SK-N-SH (cell line): ENCODE data around the gene CACNA1F. TPM values are rescaled to one million over a fixed set of nuclear protein-coding genes. Genes with fewer than 3 reads are reported as not detected.

Experiments used
- CTCF ChIA-PET: fragments of 300-600, 350-600 bp; formaldehyde crosslinking; extraction: SDS; loops from one replicate; lab custom pipeline; 2021; lab: Yijun Ruan, JAX
- POLR2A ChIA-PET: fragments of 350-600 bp; sonication (Branson Sonifier 250); formaldehyde crosslinking; extraction: SDS; loops from one replicate; lab custom pipeline; 2020; ENCODE audit warnings: antibody characterized with exemption, inconsistent platforms; lab: Yijun Ruan, JAX
- DNase-seq: peaks from one replicate; pipeline ENCODE4 v3.0.0; 2012
- H2AFZ ChIP-seq: fragments of 200-600 bp; sonication (generic); 2 replicates; pipeline ENCODE4 v1.8.1; 2016; ENCODE audit warnings: antibody characterized with exemption, mild to moderate bottlenecking, low read depth
- H3F3A ChIP-seq: fragments of 200-600 bp; sonication (generic); replicated peaks from 2 replicates; pipeline ENCODE3; 2016; ENCODE audit warnings: antibody characterized with exemption, mild to moderate bottlenecking; ENCODE audit not compliant: insufficient read depth
- H3K27ac ChIP-seq, 2 experiments: fragments of 200-500 bp in 1 of 2; fragments of 200-600 bp in 1 of 2; sonication (Bioruptor generic) in 1 of 2; sonication (generic), shearing (Covaris generic) in 1 of 2; 2 replicates each; pipeline versions ENCODE4 v1.5.1 to v1.6.1; 2014 to 2016; ENCODE audit warnings: low read depth in 2 of 2, inconsistent platforms in 1 of 2, low read length in 1 of 2, mild to moderate bottlenecking in 1 of 2, mixed read lengths in 1 of 2
- H3K27me3 ChIP-seq: fragments of 200-600 bp; sonication (generic), shearing (Covaris generic); 2 replicates; pipeline ENCODE4 v1.6.1; 2016; ENCODE audit warnings: mixed run types; ENCODE audit not compliant: insufficient read depth
- H3K36me3 ChIP-seq, 2 experiments: fragments of 200-500 bp in 1 of 2; fragments of 200-600 bp in 1 of 2; sonication (Bioruptor generic) in 1 of 2; sonication (generic) in 1 of 2; replicated peaks in 1 of 2; 2 replicates each; pipeline versions ENCODE3 to v1.5.1; 2014 to 2016; ENCODE audit warnings: low read length in 1 of 2, mild to moderate bottlenecking in 1 of 2; ENCODE audit not compliant: insufficient read depth in 2 of 2, control insufficient read depth in 1 of 2
- H3K4me1 ChIP-seq, 2 experiments: fragments of 200-500 bp in 1 of 2; fragments of 200-600 bp in 1 of 2; sonication (Bioruptor generic) in 1 of 2; sonication (generic), shearing (Covaris generic) in 1 of 2; 2 replicates each; pipeline versions ENCODE4 v1.5.1 to v1.6.1; 2014 to 2016; ENCODE audit warnings: low read depth in 1 of 2, low read length in 1 of 2, mixed run types in 1 of 2; ENCODE audit not compliant: insufficient read depth in 2 of 2, control insufficient read depth in 1 of 2
- H3K4me2 ChIP-seq: fragments of 200-600 bp; sonication (generic), shearing (Covaris generic); 2 replicates; pipeline ENCODE4 v1.6.1; 2017; ENCODE audit warnings: mixed run types
- H3K4me3 ChIP-seq, 2 experiments: fragments of 200-500 bp in 1 of 2; fragments of 200-600 bp in 1 of 2; sonication (Bioruptor generic) in 1 of 2; sonication (generic), shearing (Covaris generic) in 1 of 2; 2 replicates each; pipeline versions ENCODE4 v1.5.1 to v1.8.1; 2014 to 2016; ENCODE audit warnings: low read depth in 2 of 2, inconsistent platforms in 1 of 2, low read length in 1 of 2, mild to moderate bottlenecking in 1 of 2, mixed read lengths in 1 of 2, moderate library complexity in 1 of 2
- H3K79me2 ChIP-seq: fragments of 200-600 bp; sonication (generic); 2 replicates; pipeline ENCODE4 v1.8.1; 2017; ENCODE audit warnings: mild to moderate bottlenecking; ENCODE audit not compliant: insufficient read depth
- H3K9ac ChIP-seq: fragments of 200-600 bp; sonication (generic); 2 replicates; pipeline ENCODE4 v1.6.1; 2017; ENCODE audit warnings: mixed run types
- H3K9me2 ChIP-seq: fragments of 200-600 bp; sonication (generic); 2 replicates; pipeline ENCODE4 v1.6.1; 2017; ENCODE audit warnings: mixed run types
- H3K9me3 ChIP-seq: fragments of 200-600 bp; sonication (generic); 2 replicates; pipeline ENCODE4 v1.6.1; 2017; ENCODE audit warnings: mixed run types, mild to moderate bottlenecking, moderate library complexity
- H4K20me1 ChIP-seq: fragments of 200-600 bp; sonication (generic); 2 replicates; pipeline ENCODE4 v1.6.1; 2017; ENCODE audit warnings: mild to moderate bottlenecking, mixed run types; ENCODE audit not compliant: insufficient read depth
- ELF1 ChIP-seq: IDR thresholded peaks from 2 replicates; pipeline ENCODE4 v1.4.0; 2012
- GATA2 ChIP-seq: sonication (generic); formaldehyde crosslinking; IDR thresholded peaks from 2 replicates; pipeline ENCODE4 v1.5.0; 2020; ENCODE audit warnings: mild to moderate bottlenecking, missing genetic modification reagents
- IRF3 ChIP-seq: fragments of 150-350 bp; IDR thresholded peaks from 2 replicates; pipeline ENCODE4 v1.6.1; 2016; ENCODE audit warnings: mild to moderate bottlenecking, low read depth, low read length
- MAX ChIP-seq: IDR thresholded peaks from 2 replicates; pipeline ENCODE4 v1.4.0; 2012; ENCODE audit warnings: low read depth
- POLR2AphosphoS5 ChIP-seq: IDR thresholded peaks from 2 replicates; pipeline ENCODE4 v1.6.1; 2012; ENCODE audit warnings: low read depth, low read length
- RCOR1 ChIP-seq: fragments of 150-350 bp; IDR thresholded peaks from 2 replicates; pipeline ENCODE4 v1.6.1; 2017; ENCODE audit warnings: antibody characterized with exemption, low read length
- SMC3 ChIP-seq: IDR thresholded peaks from 2 replicates; pipeline ENCODE4 v1.6.1; 2012; ENCODE audit warnings: low read depth, low read length, improper control_type of control experiment
- USF1 ChIP-seq: IDR thresholded peaks from 2 replicates; pipeline ENCODE4 v1.4.0; 2012; ENCODE audit warnings: low read depth, borderline replicate concordance
- USF2 ChIP-seq: fragments of 150-350 bp; IDR thresholded peaks from 2 replicates; pipeline ENCODE4 v1.6.1; 2017; ENCODE audit warnings: antibody characterized with exemption, low read length, low read depth, borderline replicate concordance
- WGBS: methylation state at CpG from one replicate; pipeline ENCODE4 v1.1.6; 2017; ENCODE audit warnings: low lambda C conversion rate; 5-methylcytosine and 5-hydroxymethylcytosine counted together
- polyA plus RNA-seq, 3 experiments: library from polyadenylated mRNA; depleted of rRNA; stranded (reverse); fragments of >200 nt; gene quantifications; 2 replicates each; pipeline ENCODE4 v1.2.3, GENCODE V29; 2012

CACNA1F gene
- polyA plus RNA-seq, 1 of the 3 experiments (the other 2 are of a cell fraction) = not detected

GRCh38 chrX:49197543-49198087 lies 35.5 kb downstream of the CACNA1F start:
- no peak overlapping the region for H3K4me2 ChIP-seq
- no peak overlapping the region for H2AFZ ChIP-seq
- H3K27me3 ChIP-seq = peaks cover 9% of the 10 kb centered on the region; the same call in 1 of the 2 replicates
- no peaks in the 10 kb centered on the region for H3K36me3 ChIP-seq
- H3K4me3 ChIP-seq = no peak overlapping the region
- ChIA-PET CTCF (no interaction called here), POLR2A (no interaction called here)
- no peaks in the 10 kb centered on the region for H3K79me2 ChIP-seq
- no peaks in the 10 kb centered on the region for H3F3A ChIP-seq
- H3K27ac ChIP-seq = no peak overlapping the region
- H3K9me2 ChIP-seq = no peaks in the 10 kb centered on the region
- 41% methylated on average over 11 of the region's 13 CpGs for WGBS
- TF ChIP-seq USF2 (no peak), IRF3 (no peak), RCOR1 (no peak)
- no peaks in the 10 kb centered on the region; a peak in 1 of 4 replicates for H3K4me1 ChIP-seq
- H3K9ac ChIP-seq = no peak overlapping the region
- DNase-seq = no peak
- no peaks in the 10 kb centered on the region for H3K9me3 ChIP-seq
- no peaks in the 10 kb centered on the region for H4K20me1 ChIP-seq

- no peak overlapping the region for H3K4me2 ChIP-seq
- H3K27ac ChIP-seq = no peak overlapping the region
- no peak overlapping the region for H2AFZ ChIP-seq
- H3K79me2 ChIP-seq = no peaks in the 10 kb centered on the region
- peaks cover 9% of the 10 kb centered on the region; the same call in 1 of the 2 replicates for H3K27me3 ChIP-seq
- no peaks in the 10 kb centered on the region; a peak in 1 of 4 replicates for H3K4me1 ChIP-seq
- POLR2A ChIA-PET = no interaction called here
- DNase-seq = no peak
- H3K9me3 ChIP-seq = no peaks in the 10 kb centered on the region
- H4K20me1 ChIP-seq = no peaks in the 10 kb centered on the region
- H3F3A ChIP-seq = no peaks in the 10 kb centered on the region
- 26% methylated on average over 2 of the region's 2 CpGs for WGBS
- CTCF ChIA-PET = interaction anchor here (0.8 to 1.7 kb wide), 16 partner anchors 14 to 645 kb away, joined by 3 to 9 read pairs (median 4); no protein-coding TSS in a partner anchor
- TF ChIP-seq ELF1 = no peak
- TF ChIP-seq POLR2AphosphoS5 = no peak
- TF ChIP-seq SMC3 = no peak
- no peak for TF ChIP-seq GATA2
- no peak for TF ChIP-seq USF1
- no peak for TF ChIP-seq MAX
- no peaks in the 10 kb centered on the region for H3K9me2 ChIP-seq
- H3K9ac ChIP-seq = no peak overlapping the region
- H3K4me3 ChIP-seq = no peak overlapping the region
- no peaks in the 10 kb centered on the region for H3K36me3 ChIP-seq
Measured at GRCh38 chrX:49193542-49193964, 39.6 kb downstream of the CACNA1F start.
